AG10803 (cell line): ENCODE data around the gene COL19A1.

Source experiments
- DNase-seq: peaks from one replicate; pipeline ENCODE4 v3.0.0; 2010; ENCODE audit warnings: low read depth
- H3K4me3 ChIP-seq: 2 replicates; pipeline ENCODE4 v1.5.1; 2011; ENCODE audit warnings: mild to moderate bottlenecking, low read length, control low read depth
- CTCF ChIP-seq: conservative IDR thresholded peaks from 2 replicates; pipeline ENCODE4 v1.5.1; 2011; ENCODE audit warnings: mild to moderate bottlenecking, low read length, control low read depth, inconsistent platforms

The COL19A1 gene

GRCh38 chr6:69878795-69879194, 12.4 kb downstream of the COL19A1 start:
- no peak for TF ChIP-seq CTCF
- no peak overlapping the region for H3K4me3 ChIP-seq
- DNase-seq, result no peak

GRCh38 chr6:69880601-69881000, 14.2 kb downstream of the COL19A1 start:
- TF ChIP-seq CTCF, result no peak
- H3K4me3 ChIP-seq, result no peak overlapping the region
- no peak for DNase-seq

GRCh38 chr6:69881322-69882151, 15.2 kb downstream of the COL19A1 start:
- no peak overlapping the region for H3K4me3 ChIP-seq
- no peak for TF ChIP-seq CTCF
- no peak for DNase-seq

GRCh38 chr6:69883551-69883950, 17.2 kb downstream of the COL19A1 start:
- H3K4me3 ChIP-seq, result no peak overlapping the region
- TF ChIP-seq CTCF, result no peak
- no peak for DNase-seq

- no peak overlapping the region for H3K4me3 ChIP-seq
- TF ChIP-seq CTCF, result no peak
- DNase-seq, result no peak
Measured at GRCh38 chr6:69884231-69884630, 17.9 kb downstream of the COL19A1 start.

GRCh38 chr6:69887026-69887425, 20.7 kb downstream of the COL19A1 start:
- DNase-seq, result no peak
- no peak for TF ChIP-seq CTCF
- no peak overlapping the region for H3K4me3 ChIP-seq

- no peak for TF ChIP-seq CTCF
- H3K4me3 ChIP-seq, result no peak overlapping the region
Measured at GRCh38 chr6:69887714-69888345, 21.5 kb downstream of the COL19A1 start.

More at GRCh38 chr6:69887714-69888345, 21.5 kb downstream of the COL19A1 start:
- DNase-seq, result no peak
